ENCODE data around the gene ALKBH2. TPM values are rescaled to one million over a fixed set of nuclear protein-coding genes. Genes with fewer than 3 reads are reported as not detected.
"Not testable (repeated sequence)": the region's sequence is repeated elsewhere in the genome, so short reads cannot be mapped to it uniquely, and the experiment has no call there.

Gene ALKBH2
- polyA plus RNA-seq, 3 donors = 3.7 to 13.0 (median 4.5) TPM

- Mint-ChIP-seq H3K27me3 (ENCODE audit: low read depth in 3 of 3) (peaks cover 2 to 10% (median 6%) of the 10 kb centered on the region in 3 donors), H3K4me1 (peaks cover 15% of the 10 kb centered on the region)
- H3K27ac ChIP-seq (ENCODE audit: low read depth in 1 of 2, low read length in 2 of 2); H4K20me1 ChIP-seq (ENCODE audit: insufficient read depth, low read length); H3K9me3 ChIP-seq (replicated peaks in 1 of 2; ENCODE audit: control insufficient read depth in 1 of 2, insufficient read depth in 1 of 2, low read length in 2 of 2); H3K36me3 Mint-ChIP-seq; H3K36me3 ChIP-seq (replicated peaks in 1 of 2; ENCODE audit: control insufficient read depth in 1 of 2, insufficient read depth in 2 of 2, low read length in 2 of 2); H3K4me2 ChIP-seq (replicated peaks; ENCODE audit: extremely low read depth, low read length, poor library complexity, severe bottlenecking); H3K27me3 ChIP-seq (ENCODE audit: control insufficient read depth in 2 of 2, insufficient read depth in 2 of 2, low read length in 2 of 2); H3K9ac ChIP-seq (ENCODE audit: insufficient read depth, low read length, poor library complexity, severe bottlenecking); H3K4me3 ChIP-seq (replicated peaks in 1 of 3; ENCODE audit: low read depth in 2 of 3, low read length in 3 of 3); H3K4me3 Mint-ChIP-seq; DNase-seq; H3K27ac Mint-ChIP-seq; H2AFZ ChIP-seq (ENCODE audit: insufficient read depth, low read depth, low read length, poor library complexity, severe bottlenecking); H3K9me3 Mint-ChIP-seq: not testable (repeated sequence)
- H3K79me2 ChIP-seq (ENCODE audit: insufficient read depth, low read length) = peaks cover 11% of the 10 kb centered on the region
- H3K4me1 ChIP-seq (ENCODE audit: control insufficient read depth in 1 of 2, insufficient read depth in 2 of 2, low read length in 2 of 2) = peaks cover 13 to 16% of the 10 kb centered on the region in 2 donors
- intact Hi-C loops (cut with micrococcal nuclease) = loop anchor here in 1 of 2 donors (5.0 kb wide), 1 partner anchor 429 kb away; the partner anchor contains the start of genes KCTD10 and UBE3B
- 86% methylated on average over 1 of the region's 3 CpGs for WGBS (ENCODE audit: insufficient coverage)
Observed at GRCh38 chr12:109048706-109049105, 44.6 kb downstream of the ALKBH2 start.

- Histone ChIP-seq H3K9me3 (replicated peaks in 1 of 2; ENCODE audit: control insufficient read depth in 1 of 2, insufficient read depth in 1 of 2, low read length in 2 of 2) (no peaks in the 10 kb centered on the region), H3K27me3 (ENCODE audit: control insufficient read depth in 2 of 2, insufficient read depth in 2 of 2, low read length in 2 of 2) (no peaks in the 10 kb centered on the region), H3K4me2 (replicated peaks; ENCODE audit: extremely low read depth, low read length, poor library complexity, severe bottlenecking) (no peak overlapping the region), H2AFZ (ENCODE audit: insufficient read depth, low read depth, low read length, poor library complexity, severe bottlenecking) (no peak overlapping the region), H3K27ac (ENCODE audit: low read depth in 1 of 2, low read length in 2 of 2) (no peak overlapping the region), H4K20me1 (ENCODE audit: insufficient read depth, low read length) (no peaks in the 10 kb centered on the region), H3K4me1 (ENCODE audit: control insufficient read depth in 1 of 2, insufficient read depth in 2 of 2, low read length in 2 of 2) (peaks cover 4 to 6% of the 10 kb centered on the region in 2 donors), H3K9ac (ENCODE audit: insufficient read depth, low read length, poor library complexity, severe bottlenecking) (no peak overlapping the region), H3K79me2 (ENCODE audit: insufficient read depth, low read length) (no peaks in the 10 kb centered on the region), H3K36me3 (replicated peaks in 1 of 2; ENCODE audit: control insufficient read depth in 1 of 2, insufficient read depth in 2 of 2, low read length in 2 of 2) (no peaks in the 10 kb centered on the region), H3K4me3 (replicated peaks in 1 of 3; ENCODE audit: low read depth in 2 of 3, low read length in 3 of 3) (no peak overlapping the region)
- no peak overlapping the region for H3K4me3 Mint-ChIP-seq
- H3K9me3 Mint-ChIP-seq = peaks cover 0 to 8% (median 1%) of the 10 kb centered on the region in 7 donors
- H3K27me3 Mint-ChIP-seq (ENCODE audit: low read depth in 3 of 3) = peaks cover 4 to 9% (median 6%) of the 10 kb centered on the region in 3 donors
- WGBS (ENCODE audit: insufficient coverage) = no CpG with 5 or more reads among the region's 8 CpGs
- no peak overlapping the region for H3K27ac Mint-ChIP-seq
- H3K4me1 Mint-ChIP-seq = peaks cover 6% of the 10 kb centered on the region
- intact Hi-C loops (cut with micrococcal nuclease) = loop anchor here in 1 of 2 donors (5.0 kb wide), 1 partner anchor 430 kb away; the partner anchor contains the start of genes KCTD10 and UBE3B
- no peak for DNase-seq
- no peak for TF ChIP-seq CTCF (IDR thresholded peaks at IDR 0.05)
- H3K36me3 Mint-ChIP-seq = no peaks in the 10 kb centered on the region
Observed at GRCh38 chr12:109047081-109047805, 46.0 kb downstream of the ALKBH2 start.
